GM19324 (cell line): ENCODE measurements around the gene PLCH2.

Experiments
- ATAC-seq: cut with Tn5 transposase; IDR thresholded peaks from one replicate; pipeline ENCODE4 v1.9.1; 2021; ENCODE audit warnings: mild to moderate bottlenecking, moderate library complexity; ENCODE audit not compliant: unreplicated experiment, low FRiP score

PLCH2 gene

DNA sequence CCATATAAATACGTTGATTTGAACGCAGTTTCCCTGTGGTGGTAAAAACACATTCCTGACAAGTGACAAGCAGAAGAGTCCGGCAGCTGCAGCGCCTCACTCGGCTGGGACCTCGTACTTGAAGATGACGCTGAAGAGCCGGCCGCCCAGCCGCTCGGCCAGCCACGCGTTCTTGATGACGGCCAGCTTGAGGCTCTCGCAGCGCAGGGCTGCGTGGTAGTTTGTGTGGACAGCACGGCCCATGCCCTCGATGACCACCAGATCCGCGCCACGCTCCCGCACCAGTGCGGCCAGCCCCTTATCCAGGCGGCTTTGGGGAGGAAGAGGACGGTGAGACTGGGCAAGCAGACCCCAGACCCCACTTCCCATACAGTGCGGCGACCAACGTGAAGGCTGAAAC, 32.7 kb downstream of the PLCH2 start:
- no peak for ATAC-seq

DNA sequence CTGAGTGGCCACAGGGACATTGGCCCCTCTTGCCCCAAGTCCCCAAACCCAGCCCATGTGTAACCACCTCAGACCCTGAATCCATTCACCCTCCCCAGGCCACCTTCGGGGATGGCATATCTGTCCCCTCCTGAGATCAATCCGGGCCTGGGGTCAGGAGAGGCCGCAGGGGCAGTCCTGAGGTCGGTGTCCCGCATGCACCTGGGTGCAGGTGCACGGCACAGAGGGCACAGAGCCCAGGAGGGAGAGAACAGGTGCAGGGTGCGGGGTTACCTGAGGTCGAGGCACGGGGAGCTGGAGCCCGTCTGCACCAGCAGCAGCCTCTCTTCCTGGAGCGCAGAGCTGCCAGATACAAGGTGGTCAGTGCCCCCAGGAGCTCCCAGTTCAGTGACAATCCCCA, 33.5 kb downstream of the PLCH2 start:
- ATAC-seq = no peak

GRCh38 chr1:2510366-2511155, 34.5 kb downstream of the PLCH2 start:
- no peak for ATAC-seq

- ATAC-seq = no peak
Measured at GRCh38 chr1:2512862-2513421, 36.9 kb downstream of the PLCH2 start.

DNA sequence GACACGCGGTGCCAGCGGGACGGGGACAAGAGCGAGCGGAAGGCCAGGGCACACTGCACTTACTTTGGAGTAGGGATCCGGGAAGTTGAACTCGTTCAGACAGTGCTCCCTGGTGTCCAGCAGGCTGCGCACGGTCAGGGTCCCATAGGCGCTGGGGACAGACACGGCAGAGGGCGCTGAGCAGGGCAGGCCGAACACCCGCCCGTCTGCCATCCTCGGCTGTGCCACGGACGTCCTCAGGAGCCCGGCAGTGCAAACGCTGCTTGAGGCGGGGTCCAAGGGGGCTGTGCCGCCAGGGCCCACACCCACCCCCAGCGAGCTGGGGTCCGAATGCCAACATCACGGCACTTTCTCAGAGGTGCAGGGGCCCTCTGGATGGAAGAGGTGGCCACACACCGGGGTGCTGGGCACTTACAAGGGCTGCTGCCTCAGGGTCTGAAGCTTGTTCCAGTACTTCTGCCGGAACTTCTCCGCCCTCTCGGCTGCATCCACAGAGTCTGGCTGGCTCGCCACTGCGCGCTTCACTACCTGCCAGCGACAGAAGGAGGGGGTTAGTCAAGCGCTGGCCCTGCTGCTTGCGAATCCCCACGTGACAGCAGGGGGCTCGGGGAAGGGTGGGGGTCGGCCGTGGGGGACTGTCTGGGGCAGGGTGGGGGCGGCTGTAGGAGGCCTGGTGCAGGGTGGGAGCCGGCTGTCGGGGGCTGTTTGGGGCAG, 38.0 kb downstream of the PLCH2 start:
- no peak for ATAC-seq

GRCh38 chr1:2514863-2515762, 39.0 kb downstream of the PLCH2 start:
- ATAC-seq = no peak

GRCh38 chr1:2515763-2516080, 39.6 kb downstream of the PLCH2 start:
- no peak for ATAC-seq

GRCh38 chr1:2516124-2516523, 40.0 kb downstream of the PLCH2 start:
- no peak for ATAC-seq

GRCh38 chr1:2516946-2517345, 40.9 kb downstream of the PLCH2 start:
- ATAC-seq = no peak

DNA sequence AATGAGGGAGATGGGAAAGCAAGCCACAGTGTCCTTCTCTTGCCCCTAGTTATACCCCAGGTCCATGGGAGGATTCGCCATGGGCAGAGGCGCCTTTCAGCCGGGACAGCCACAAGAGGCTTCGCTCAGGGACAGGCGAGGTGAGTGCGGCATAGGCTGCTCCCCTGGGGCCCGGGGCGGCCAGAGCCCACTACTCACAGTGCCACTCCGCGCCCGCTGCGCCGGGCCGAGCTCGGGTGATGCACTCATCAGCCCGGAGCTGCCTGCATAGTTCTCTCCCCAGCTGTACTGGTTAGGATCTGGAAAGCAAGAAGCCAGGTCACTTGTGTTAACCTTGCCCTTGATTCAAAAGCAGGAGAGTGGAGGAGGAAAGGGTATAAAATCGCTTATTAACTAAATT, 41.9 kb downstream of the PLCH2 start:
- ATAC-seq = no peak

DNA sequence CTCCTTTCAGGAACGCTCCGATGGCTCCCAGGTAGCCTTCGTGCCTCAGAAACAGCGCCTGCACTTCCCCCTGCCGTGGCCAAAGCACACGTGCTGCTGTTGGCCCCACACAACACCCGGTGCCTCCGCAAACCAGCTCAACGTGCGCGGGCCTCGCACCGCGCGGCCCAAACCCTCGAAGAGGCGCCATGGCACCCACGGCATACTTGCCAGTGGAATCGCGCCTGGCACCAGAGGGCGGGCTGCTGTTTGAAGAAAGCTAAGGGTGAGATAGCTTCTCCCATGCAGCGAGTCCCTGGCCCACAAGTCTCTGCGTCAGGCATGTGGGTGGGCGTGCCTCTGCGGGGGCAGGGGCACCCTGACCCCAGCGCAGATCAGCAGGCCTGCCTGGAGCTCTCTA, 42.4 kb downstream of the PLCH2 start:
- ATAC-seq = no peak

DNA sequence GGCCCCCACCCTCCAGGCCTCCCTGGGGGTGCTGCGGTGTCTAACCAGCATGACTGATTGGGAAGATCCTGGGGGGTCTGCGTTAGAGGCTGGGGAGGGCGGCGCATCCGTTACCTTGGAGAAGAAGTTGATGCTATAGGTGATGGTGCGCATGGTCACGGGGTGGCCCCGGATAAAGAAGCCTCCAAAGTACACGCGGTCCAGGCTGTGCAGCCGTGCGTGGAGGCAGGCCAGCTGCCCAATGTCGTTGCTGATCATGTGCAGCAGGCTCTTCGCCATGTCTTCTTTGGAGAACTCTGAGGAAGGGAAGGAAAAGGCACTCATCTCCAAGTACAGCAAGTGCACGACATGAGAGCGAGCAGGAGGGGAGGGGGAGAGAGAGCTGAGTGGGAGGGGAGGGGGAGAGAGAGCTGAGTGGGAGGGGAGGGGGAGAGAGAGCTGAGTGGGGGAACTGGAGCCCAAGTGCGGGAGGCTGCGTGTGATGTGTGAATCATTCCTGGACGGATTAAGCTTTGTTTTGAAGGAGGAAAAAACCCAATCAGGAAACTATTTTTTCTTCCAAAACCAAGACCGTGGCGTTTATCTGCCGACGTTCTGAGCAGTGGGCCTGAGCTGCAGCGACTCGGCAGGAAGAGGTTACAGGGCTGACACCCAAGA, 43.1 kb downstream of the PLCH2 start:
- no peak for ATAC-seq

GRCh38 chr1:2519729-2520128, 43.6 kb downstream of the PLCH2 start:
- no peak for ATAC-seq

DNA sequence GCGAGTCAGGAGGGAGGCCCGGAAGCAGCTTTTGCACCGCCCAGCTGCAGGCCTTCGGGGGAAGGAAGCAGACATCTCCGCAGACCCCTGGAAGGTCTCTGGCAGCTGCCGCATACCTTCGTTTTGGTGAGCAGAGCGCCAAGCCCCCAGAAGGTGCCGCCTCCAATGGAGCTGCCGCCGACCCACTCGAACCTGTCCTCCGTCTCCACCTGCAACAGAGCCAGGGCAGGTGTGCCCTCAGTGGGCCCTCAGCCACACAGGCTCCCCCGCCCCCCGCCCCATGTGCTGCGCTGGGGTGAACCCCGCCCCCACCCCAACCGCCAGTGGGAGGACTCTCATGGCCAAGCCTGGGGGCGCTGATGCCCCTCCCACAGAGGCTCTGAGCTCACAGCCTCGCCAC, 44.1 kb downstream of the PLCH2 start:
- ATAC-seq = no peak

- no peak for ATAC-seq
Measured at GRCh38 chr1:2520806-2521205, 44.7 kb downstream of the PLCH2 start.

- no peak for ATAC-seq
Measured at GRCh38 chr1:2522230-2522629, 46.1 kb downstream of the PLCH2 start.

- no peak for ATAC-seq
Measured at GRCh38 chr1:2523191-2523890, 47.3 kb downstream of the PLCH2 start.

- no peak for ATAC-seq
Measured at GRCh38 chr1:2523891-2524609, 48.0 kb downstream of the PLCH2 start.

GRCh38 chr1:2525572-2525919, 49.5 kb downstream of the PLCH2 start:
- no peak for ATAC-seq
